Stimulated activated CD4-positive, alpha-beta T cell treated with anti-CD3 and anti-CD28 coated beads, Interleukin-12 subunit alpha, Interleukin-12 subunit beta, amount 100 ng/mL, for 48 hours (primary cell): Measurements from ENCODE around the gene MCCC1.
A peak's percentile ranks its signal among the peaks of the same experiment; 100 is the strongest.

Source experiments
- DNase-seq, 3 donors: peaks; one replicate each; pipeline ENCODE4 v3.0.0-alpha.2; 2020; ENCODE audit warnings: low read depth in 2 of 3, low spot score in 1 of 3

Gene MCCC1

DNA sequence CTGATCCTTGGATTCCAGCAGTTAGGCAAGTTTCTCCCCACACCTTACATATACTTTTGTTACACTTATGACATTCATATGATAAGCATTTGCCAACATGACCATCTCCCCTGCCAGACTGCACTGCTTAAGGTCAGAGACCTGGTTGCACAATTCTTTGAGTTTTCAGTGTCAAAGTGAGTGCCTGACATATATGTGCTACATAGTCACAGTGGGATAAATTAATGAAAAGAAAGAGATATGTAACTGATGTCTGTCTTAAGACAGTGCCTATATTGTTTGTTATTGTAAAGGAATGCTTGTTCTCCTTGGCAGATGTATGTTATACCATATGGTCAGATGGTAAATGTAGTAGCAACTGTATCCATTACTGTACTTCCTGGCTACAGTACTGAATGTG lies 115.4 kb downstream of the MCCC1 start:
- no peak for DNase-seq

- no peak for DNase-seq
These were observed 118.3 kb downstream of the MCCC1 start for GRCh38 chr3:182981038-182981380.

- peak; percentile 72 to 89 (median 75) for DNase-seq
These were observed 118.9 kb downstream of the MCCC1 start, which contains the start of gene DCUN1D1 for GRCh38 chr3:182980204-182981037. DCUN1D1 (minus strand) TSS chr3:182980538; CDS start chr3:182980489, 49 bp downstream.

- DNase-seq: peak in 1 of 3 donors; percentile 8
These were observed 119.6 kb downstream of the MCCC1 start for GRCh38 chr3:182979674-182980191.

- DNase-seq: no peak
These were observed 120.1 kb downstream of the MCCC1 start for GRCh38 chr3:182979103-182979673.

DNA sequence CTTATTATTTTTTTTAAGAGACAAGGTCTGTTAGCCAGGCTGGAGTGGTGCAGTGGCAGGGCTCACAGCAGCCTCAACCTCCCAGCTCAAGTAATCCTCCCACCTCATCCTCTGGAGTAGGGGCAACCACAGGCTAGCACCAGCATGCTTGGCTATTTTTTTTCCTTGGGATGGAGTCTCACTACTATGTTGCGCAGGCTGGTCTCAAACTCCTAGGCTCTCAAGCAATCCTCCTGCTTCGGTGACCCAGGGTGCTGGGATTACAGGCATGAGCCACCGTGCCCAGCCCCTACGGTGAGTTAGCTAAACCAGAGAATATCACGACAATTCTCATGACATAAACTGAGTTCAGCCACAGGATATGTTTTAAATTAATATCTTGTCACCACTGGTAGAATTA lies 120.9 kb downstream of the MCCC1 start:
- DNase-seq: no peak

GRCh38 chr3:182973047-182973446 lies 126.2 kb downstream of the MCCC1 start:
- DNase-seq: no peak

- DNase-seq: no peak
These were observed 126.9 kb downstream of the MCCC1 start for GRCh38 chr3:182972387-182972786.

GRCh38 chr3:182971637-182972036 lies 127.7 kb downstream of the MCCC1 start:
- no peak for DNase-seq

GRCh38 chr3:182970811-182971418 lies 128.4 kb downstream of the MCCC1 start:
- no peak for DNase-seq

DNA sequence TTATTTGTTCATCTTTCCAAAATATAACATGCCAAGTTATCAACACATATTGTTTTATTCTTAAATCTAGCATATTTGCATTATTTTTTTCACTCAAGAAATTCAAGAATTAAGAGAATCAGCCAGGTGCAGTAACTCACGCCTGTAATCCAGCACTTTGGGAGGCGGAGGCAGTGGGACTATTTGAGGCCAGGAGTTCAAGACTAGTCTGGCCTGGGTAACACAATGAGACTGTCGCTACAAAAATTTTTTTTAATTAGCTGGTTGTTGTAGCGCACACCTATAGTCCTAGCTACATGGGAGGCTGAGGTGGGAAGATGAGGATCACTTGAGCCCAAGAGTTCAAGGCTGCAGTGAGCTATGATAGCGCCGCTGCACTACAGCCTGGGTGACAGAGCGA lies 129.4 kb downstream of the MCCC1 start:
- DNase-seq: no peak

DNA sequence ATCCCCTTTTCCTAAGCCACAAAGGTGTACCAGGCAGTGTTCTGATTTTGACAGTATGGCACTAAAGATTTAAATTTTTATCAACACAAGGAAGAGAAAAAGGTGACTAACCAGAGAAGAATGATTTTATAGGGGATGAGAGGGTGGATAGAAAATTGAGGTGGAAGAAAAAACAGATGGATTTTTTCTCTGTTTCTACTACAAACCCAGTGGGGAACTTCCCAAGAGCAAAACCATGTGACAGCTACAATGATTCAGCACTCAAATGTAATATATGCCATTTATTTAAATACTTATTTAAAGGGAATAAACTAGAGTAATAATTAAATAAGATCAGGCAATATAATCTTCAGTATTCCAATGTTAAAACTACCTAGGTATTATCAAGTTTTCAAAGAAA lies 130.0 kb downstream of the MCCC1 start:
- DNase-seq: no peak

- no peak for DNase-seq
These were observed 131.8 kb downstream of the MCCC1 start for GRCh38 chr3:182967218-182968204.

DNA sequence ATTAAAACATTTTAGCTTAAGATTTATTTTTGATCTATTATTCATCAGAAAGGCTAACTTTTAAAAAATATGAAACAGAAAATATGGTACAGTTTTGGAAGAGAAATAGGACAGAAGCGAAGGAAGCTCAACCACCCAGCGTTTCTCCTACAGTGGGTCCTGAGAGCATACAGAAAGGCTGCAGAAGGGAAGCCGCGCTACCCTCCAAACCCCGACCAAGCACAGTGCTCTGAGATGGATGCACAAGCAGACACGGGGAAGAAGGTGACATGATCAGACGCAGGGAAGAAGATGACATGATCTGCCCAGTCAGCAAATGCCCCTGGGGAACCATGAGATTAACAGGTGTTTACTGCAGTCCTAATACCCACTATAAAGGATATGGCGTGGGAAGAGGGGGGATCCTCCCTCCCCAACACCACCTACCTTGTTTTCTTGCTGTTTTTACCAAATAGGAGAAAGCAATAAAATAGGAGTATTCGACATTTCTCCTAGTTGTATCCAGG lies 133.4 kb downstream of the MCCC1 start:
- no peak for DNase-seq
